ENCODE measurements around the gene GNAT3. TPM values are rescaled to one million over a fixed set of nuclear protein-coding genes. Genes with fewer than 3 reads are reported as not detected.

The GNAT3 gene
- total and polyA plus RNA-seq, 3 donors from 2014 or later, result 0.38 TPM; not detected in 2

DNA sequence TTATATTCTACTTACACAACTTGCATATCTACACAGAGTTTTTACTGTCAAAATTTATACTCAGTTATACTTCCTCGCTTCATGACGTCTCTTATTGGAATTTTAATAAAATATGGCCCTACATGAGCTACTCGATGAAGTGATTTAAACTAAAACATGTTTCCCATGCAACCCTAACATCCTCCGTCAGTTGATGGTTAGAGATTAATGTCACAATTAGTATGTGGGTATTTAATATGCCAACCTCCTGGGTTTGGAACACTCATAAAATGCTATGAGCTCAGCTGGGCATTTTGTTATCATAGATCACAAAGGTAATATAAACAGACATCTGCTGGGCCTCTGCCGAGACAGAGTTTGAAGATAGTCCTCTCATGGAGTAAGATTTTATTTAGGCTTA is 66.5 kb downstream of the GNAT3 start:
- intact Hi-C loops (cut with DNase I; ENCODE audit: low total_unique reads), result no loop called here
- Histone ChIP-seq H3K36me3 (ENCODE audit: low read depth, missing control alignments) (no peaks in the 10 kb centered on the region), H3K27me3 (no peaks in the 10 kb centered on the region), H3K4me3 (no peak overlapping the region), H3K27ac (no peak overlapping the region), H3K4me1 (no peaks in the 10 kb centered on the region), H3K9me3 (no peaks in the 10 kb centered on the region)
- TF ChIP-seq, protein P1, sequence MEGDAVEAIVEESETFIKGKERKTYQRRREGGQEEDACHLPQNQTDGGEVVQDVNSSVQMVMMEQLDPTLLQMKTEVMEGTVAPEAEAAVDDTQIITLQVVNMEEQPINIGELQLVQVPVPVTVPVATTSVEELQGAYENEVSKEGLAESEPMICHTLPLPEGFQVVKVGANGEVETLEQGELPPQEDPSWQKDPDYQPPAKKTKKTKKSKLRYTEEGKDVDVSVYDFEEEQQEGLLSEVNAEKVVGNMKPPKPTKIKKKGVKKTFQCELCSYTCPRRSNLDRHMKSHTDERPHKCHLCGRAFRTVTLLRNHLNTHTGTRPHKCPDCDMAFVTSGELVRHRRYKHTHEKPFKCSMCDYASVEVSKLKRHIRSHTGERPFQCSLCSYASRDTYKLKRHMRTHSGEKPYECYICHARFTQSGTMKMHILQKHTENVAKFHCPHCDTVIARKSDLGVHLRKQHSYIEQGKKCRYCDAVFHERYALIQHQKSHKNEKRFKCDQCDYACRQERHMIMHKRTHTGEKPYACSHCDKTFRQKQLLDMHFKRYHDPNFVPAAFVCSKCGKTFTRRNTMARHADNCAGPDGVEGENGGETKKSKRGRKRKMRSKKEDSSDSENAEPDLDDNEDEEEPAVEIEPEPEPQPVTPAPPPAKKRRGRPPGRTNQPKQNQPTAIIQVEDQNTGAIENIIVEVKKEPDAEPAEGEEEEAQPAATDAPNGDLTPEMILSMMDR (IDR thresholded peaks at IDR 0.05), result no peak
- no peak for TF ChIP-seq POLR2A (IDR thresholded peaks at IDR 0.05)
- no peak for DNase-seq
- 81 to 91% methylated on average over 5 of the region's 5 CpGs for WGBS, 2 donors

DNA sequence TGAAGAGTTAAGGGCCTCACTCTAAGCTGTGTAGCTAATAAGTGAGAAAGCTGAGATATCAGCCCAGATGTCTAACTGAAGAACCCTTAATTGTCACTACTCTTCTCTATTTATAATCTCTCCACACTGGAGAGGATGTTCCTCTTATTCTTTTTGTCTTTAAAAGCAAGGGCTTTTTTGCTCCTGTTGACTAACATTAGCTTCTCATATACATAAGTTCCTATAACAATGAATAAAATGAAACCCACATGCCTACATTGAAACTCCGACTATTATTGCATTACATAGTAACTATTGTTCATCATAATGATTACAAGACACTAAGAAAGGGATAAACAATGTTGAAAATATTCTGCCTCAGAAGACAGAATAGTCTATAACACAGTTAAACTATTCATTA is 67.1 kb downstream of the GNAT3 start:
- Histone ChIP-seq H3K4me3 (no peak overlapping the region), H3K9me3 (no peaks in the 10 kb centered on the region), H3K36me3 (ENCODE audit: low read depth, missing control alignments) (no peaks in the 10 kb centered on the region), H3K27ac (no peak overlapping the region), H3K4me1 (no peaks in the 10 kb centered on the region), H3K27me3 (no peaks in the 10 kb centered on the region)
- no peak for DNase-seq
- TF ChIP-seq, protein P1 (IDR thresholded peaks at IDR 0.05), result no peak
- no peak for TF ChIP-seq POLR2A (IDR thresholded peaks at IDR 0.05)
- intact Hi-C loops (cut with DNase I; ENCODE audit: low total_unique reads), result no loop called here
- WGBS, 2 donors, result 67 to 69% methylated on average over 1 of the region's 1 CpG

DNA sequence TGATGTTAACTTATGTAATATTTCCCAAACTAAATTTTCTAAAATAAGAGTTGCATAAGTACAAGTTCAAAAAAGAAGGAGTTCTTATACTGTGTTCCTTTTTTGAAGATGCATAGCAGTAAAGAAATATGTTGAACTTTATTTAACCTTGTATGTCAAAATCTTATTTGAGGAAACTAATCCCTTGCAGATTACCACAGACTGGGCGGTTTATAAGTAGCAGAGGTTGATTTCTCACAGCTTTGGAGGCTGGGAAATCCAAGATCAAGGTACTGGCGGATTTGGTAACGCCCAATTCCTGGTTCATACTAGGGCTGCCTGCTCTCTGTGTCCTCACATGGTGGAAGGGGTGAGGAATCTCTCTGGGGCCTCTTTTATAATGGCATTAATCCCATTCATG is 68.5 kb downstream of the GNAT3 start:
- H3K4me3 ChIP-seq, result no peak overlapping the region
- WGBS, 2 donors, result 93 to 95% methylated on average over 3 of the region's 3 CpGs
- no peaks in the 10 kb centered on the region for H3K4me1 ChIP-seq
- no peak overlapping the region for H3K27ac ChIP-seq
- H3K36me3 ChIP-seq (ENCODE audit: low read depth, missing control alignments), result no peaks in the 10 kb centered on the region
- H3K27me3 ChIP-seq, result no peaks in the 10 kb centered on the region
- no peaks in the 10 kb centered on the region for H3K9me3 ChIP-seq
- DNase-seq, result no peak
- intact Hi-C loops (cut with DNase I; ENCODE audit: low total_unique reads), result no loop called here
- TF ChIP-seq, protein P1 (IDR thresholded peaks at IDR 0.05), result no peak
- no peak for TF ChIP-seq POLR2A (IDR thresholded peaks at IDR 0.05)

DNA sequence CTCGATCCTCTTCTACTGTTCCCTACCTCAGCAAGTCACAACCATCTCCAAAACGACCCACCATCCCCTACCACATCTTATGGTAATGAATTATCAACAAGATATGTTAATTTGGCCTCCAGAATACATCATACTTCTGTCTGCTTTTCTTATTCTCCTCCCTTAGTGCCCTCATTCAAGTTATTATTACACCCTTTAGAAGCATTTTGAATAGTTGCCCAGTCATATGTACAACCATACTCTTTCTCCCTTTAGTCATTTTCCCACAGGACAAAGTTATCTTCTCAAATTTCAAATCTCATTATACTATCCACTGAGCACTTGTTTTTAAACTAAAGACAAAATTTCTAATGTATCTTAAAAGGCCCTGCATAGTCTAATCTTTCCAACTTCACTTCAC is 71.0 kb downstream of the GNAT3 start:
- Histone ChIP-seq H3K27ac (no peak overlapping the region), H3K9me3 (no peaks in the 10 kb centered on the region), H3K4me3 (no peak overlapping the region), H3K36me3 (ENCODE audit: low read depth, missing control alignments) (no peaks in the 10 kb centered on the region), H3K4me1 (no peaks in the 10 kb centered on the region), H3K27me3 (no peaks in the 10 kb centered on the region)
- TF ChIP-seq, protein P1 (IDR thresholded peaks at IDR 0.05), result no peak
- no peak for TF ChIP-seq POLR2A (IDR thresholded peaks at IDR 0.05)
- intact Hi-C loops (cut with DNase I; ENCODE audit: low total_unique reads), result no loop called here
- DNase-seq, result no peak
- 30 to 41% methylated on average over 2 of the region's 2 CpGs for WGBS, 2 donors
